ENCODE data around the gene HSP90AB1.

The HSP90AB1 gene

DNA sequence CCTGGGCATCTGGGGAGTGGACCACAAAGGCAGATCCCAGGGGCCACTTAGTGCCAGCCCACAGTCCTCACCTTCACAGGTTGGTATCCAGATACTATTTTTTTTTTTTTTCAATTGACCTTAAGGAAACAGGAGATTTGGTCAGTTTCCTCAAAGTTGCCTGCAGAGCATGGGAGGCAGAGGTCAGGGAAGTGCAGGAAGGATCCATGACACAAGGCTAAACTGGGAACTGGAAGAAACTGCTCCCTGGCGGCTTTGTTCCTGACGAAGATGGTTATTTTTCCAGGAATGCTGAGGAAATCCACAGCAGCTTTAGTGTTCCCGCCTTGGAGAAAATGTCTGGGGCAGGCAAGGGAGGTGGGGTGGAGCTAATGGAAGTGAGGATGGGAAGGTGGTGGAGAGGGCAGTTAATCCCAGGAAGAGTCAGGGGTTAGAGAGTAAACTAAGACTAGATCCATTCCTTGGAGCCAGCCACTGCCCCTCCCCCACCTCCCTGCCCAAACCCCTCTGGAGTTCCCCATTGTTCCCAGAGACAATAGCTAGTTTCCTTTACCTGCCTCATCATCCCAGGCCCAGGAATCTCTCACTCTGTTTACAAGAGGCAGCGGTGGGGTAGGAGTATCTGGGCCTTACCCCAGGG, 44.4 kb upstream of the HSP90AB1 start:
- Histone ChIP-seq H3K27me3 (no peaks in the 10 kb centered on the region), H3K9me3 (no peaks in the 10 kb centered on the region), H3K4me3 (ENCODE audit: low read depth in 1 of 2, low read length in 1 of 2) (no peak overlapping the region), H3K4me1 (ENCODE audit: control insufficient read depth in 1 of 2, insufficient read depth in 1 of 2, low read depth in 1 of 2, low read length in 1 of 2) (no peaks in the 10 kb centered on the region), H3K27ac (no peak overlapping the region), H3K36me3 (no peaks in the 10 kb centered on the region)
- TF ChIP-seq, protein P1, sequence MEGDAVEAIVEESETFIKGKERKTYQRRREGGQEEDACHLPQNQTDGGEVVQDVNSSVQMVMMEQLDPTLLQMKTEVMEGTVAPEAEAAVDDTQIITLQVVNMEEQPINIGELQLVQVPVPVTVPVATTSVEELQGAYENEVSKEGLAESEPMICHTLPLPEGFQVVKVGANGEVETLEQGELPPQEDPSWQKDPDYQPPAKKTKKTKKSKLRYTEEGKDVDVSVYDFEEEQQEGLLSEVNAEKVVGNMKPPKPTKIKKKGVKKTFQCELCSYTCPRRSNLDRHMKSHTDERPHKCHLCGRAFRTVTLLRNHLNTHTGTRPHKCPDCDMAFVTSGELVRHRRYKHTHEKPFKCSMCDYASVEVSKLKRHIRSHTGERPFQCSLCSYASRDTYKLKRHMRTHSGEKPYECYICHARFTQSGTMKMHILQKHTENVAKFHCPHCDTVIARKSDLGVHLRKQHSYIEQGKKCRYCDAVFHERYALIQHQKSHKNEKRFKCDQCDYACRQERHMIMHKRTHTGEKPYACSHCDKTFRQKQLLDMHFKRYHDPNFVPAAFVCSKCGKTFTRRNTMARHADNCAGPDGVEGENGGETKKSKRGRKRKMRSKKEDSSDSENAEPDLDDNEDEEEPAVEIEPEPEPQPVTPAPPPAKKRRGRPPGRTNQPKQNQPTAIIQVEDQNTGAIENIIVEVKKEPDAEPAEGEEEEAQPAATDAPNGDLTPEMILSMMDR (IDR thresholded peaks at IDR 0.05): no peak

GRCh38 chr6:44202972-44203750, 43.7 kb upstream of the HSP90AB1 start:
- H3K27me3 ChIP-seq: no peaks in the 10 kb centered on the region
- TF ChIP-seq, protein P1 (IDR thresholded peaks at IDR 0.05): no peak
- H3K9me3 ChIP-seq: no peaks in the 10 kb centered on the region

GRCh38 chr6:44203955-44204354, 42.9 kb upstream of the HSP90AB1 start:
- Histone ChIP-seq H3K4me1 (ENCODE audit: control insufficient read depth in 1 of 2, insufficient read depth in 1 of 2, low read depth in 1 of 2, low read length in 1 of 2) (no peaks in the 10 kb centered on the region), H3K4me3 (ENCODE audit: low read depth in 1 of 2, low read length in 1 of 2) (no peak overlapping the region), H3K36me3 (no peaks in the 10 kb centered on the region), H3K9me3 (no peaks in the 10 kb centered on the region), H3K27ac (no peak overlapping the region), H3K27me3 (no peaks in the 10 kb centered on the region)
- TF ChIP-seq, protein P1 (IDR thresholded peaks at IDR 0.05): no peak

More at GRCh38 chr6:44202972-44203750, 43.7 kb upstream of the HSP90AB1 start:
- Histone ChIP-seq H3K36me3 (no peaks in the 10 kb centered on the region), H3K4me3 (ENCODE audit: low read depth in 1 of 2, low read length in 1 of 2) (no peak overlapping the region), H3K27ac (no peak overlapping the region), H3K4me1 (ENCODE audit: control insufficient read depth in 1 of 2, insufficient read depth in 1 of 2, low read depth in 1 of 2, low read length in 1 of 2) (no peaks in the 10 kb centered on the region)

GRCh38 chr6:44207966-44208365, 38.9 kb upstream of the HSP90AB1 start:
- Histone ChIP-seq H3K27ac (no peak overlapping the region), H3K4me3 (ENCODE audit: low read depth in 1 of 2, low read length in 1 of 2) (no peak overlapping the region)
- TF ChIP-seq, protein P1 (IDR thresholded peaks at IDR 0.05): no peak

DNA sequence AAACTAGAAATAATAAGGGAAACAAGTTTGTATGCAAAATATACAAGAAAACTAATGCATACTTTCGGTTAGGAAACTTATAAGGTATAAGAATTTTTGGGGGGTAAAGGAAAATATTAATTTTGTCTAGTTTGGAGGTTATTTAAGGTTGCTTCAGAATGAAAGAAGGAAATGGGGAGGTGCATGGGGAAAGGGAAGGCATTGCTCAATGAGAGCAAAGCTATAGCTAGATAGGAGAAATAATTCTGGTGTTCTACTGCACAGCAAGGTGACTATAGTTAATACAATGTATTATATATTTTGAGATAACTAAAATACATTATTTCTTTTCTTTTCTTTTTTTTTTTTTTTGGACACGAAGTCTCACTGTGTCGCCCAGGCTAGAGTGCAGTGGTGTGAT, 35.6 kb upstream of the HSP90AB1 start:
- no peaks in the 10 kb centered on the region for H3K36me3 ChIP-seq
- peak overlapping the region; percentile 9 for H3K27ac ChIP-seq
- H3K4me1 ChIP-seq (ENCODE audit: control insufficient read depth in 1 of 2, insufficient read depth in 1 of 2, low read depth in 1 of 2, low read length in 1 of 2): peaks cover 15 to 16% of the 10 kb centered on the region in 2 experiments
- no peak overlapping the region for H3K4me3 ChIP-seq (ENCODE audit: low read depth in 1 of 2, low read length in 1 of 2)
- H3K27me3 ChIP-seq: no peaks in the 10 kb centered on the region
- no peaks in the 10 kb centered on the region for H3K9me3 ChIP-seq
- TF ChIP-seq, protein P1 (IDR thresholded peaks at IDR 0.05): no peak

More at GRCh38 chr6:44207966-44208365, 38.9 kb upstream of the HSP90AB1 start:
- Histone ChIP-seq H3K4me1 (ENCODE audit: control insufficient read depth in 1 of 2, insufficient read depth in 1 of 2, low read depth in 1 of 2, low read length in 1 of 2) (peaks cover 15 to 16% of the 10 kb centered on the region in 2 experiments), H3K9me3 (no peaks in the 10 kb centered on the region), H3K27me3 (no peaks in the 10 kb centered on the region), H3K36me3 (no peaks in the 10 kb centered on the region)

Measured in neutrophil (primary cell).